ENCODE results near the gene TSC22D2. TPM values are rescaled to one million over a fixed set of nuclear protein-coding genes. Genes with fewer than 3 reads are reported as not detected.
A peak's percentile ranks its signal among the peaks of the same experiment; 100 is the strongest.

The TSC22D2 gene
- total and polyA plus RNA-seq, 2 of the 8 experiments (the other 6 are each of a cell fraction or from before 2014, with no cell fraction given), result 3.4 to 27.6 TPM

DNA sequence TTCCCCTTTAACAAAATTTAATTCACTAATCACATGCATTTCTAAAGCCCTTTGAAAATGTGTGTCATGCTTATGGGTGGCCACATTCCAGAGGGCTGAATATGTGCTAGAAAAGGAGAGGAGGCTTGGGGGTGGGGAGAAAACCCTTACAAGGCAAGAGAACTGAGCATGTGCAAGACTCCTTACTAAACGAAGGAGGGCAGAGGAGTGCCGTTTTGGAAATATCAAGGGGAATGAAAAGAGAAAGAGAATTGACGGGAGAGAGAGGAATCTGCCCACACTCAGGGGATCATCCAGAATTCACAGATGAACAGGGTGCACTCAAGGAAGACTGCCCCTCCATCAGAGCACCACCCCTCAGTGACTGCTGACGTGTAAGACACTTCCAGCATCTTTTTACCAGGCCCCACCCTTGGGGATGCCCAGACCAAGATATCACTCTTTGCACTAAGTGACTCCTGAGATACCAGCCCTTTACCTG lies 37.9 kb upstream of the TSC22D2 start (continued):
- TF ChIP-seq RAD21 (IDR thresholded peaks at IDR 0.05 in 1 of 2, conservative IDR thresholded peaks at IDR 0.05 in 1 of 2; ENCODE audit: low read depth in 2 of 2, low read length in 2 of 2) (peak; percentile 48 to 56), SP4 (IDR thresholded peaks at IDR 0.05; ENCODE audit: low read length) (no peak), CREB1 (IDR thresholded peaks at IDR 0.05) (peak; percentile 26), SRF (IDR thresholded peaks at IDR 0.05; ENCODE audit: low read depth, low read length) (peak; percentile 49; the same call in 1 of the 2 replicates), JUND (IDR thresholded peaks at IDR 0.05; ENCODE audit: low read length) (no peak; the same call in 1 of the 2 replicates)
- TF ChIP-seq, protein P1, sequence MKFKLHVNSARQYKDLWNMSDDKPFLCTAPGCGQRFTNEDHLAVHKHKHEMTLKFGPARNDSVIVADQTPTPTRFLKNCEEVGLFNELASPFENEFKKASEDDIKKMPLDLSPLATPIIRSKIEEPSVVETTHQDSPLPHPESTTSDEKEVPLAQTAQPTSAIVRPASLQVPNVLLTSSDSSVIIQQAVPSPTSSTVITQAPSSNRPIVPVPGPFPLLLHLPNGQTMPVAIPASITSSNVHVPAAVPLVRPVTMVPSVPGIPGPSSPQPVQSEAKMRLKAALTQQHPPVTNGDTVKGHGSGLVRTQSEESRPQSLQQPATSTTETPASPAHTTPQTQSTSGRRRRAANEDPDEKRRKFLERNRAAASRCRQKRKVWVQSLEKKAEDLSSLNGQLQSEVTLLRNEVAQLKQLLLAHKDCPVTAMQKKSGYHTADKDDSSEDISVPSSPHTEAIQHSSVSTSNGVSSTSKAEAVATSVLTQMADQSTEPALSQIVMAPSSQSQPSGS (IDR thresholded peaks at IDR 0.05; ENCODE audit: low read length), result peak; percentile 50; the same call in 1 of the 2 replicates
- TF ChIP-seq, protein P2, sequence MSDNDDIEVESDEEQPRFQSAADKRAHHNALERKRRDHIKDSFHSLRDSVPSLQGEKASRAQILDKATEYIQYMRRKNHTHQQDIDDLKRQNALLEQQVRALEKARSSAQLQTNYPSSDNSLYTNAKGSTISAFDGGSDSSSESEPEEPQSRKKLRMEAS (IDR thresholded peaks at IDR 0.05), result no peak

Measured in H1 (cell line).